C4-2B (cell line): ENCODE results near the gene CNTNAP1.

Experiments
- CTCF ChIP-seq: fragments of 450-650 bp; conservative IDR thresholded peaks from 2 replicates; pipeline ENCODE4 v1.5.1; 2017; ENCODE audit warnings: mild to moderate bottlenecking
- ZFX ChIP-seq: fragments of 450-650 bp; IDR thresholded peaks from 2 replicates; pipeline ENCODE4 v1.6.1; 2017

- no peak for TF ChIP-seq CTCF
- TF ChIP-seq ZFX: no peak
These were observed 20.1 kb downstream of the CNTNAP1 start for GRCh38 chr17:42702446-42702845.
